Adipocyte (in vitro differentiated cells): ENCODE measurements around the gene USP9X.
"Not testable (repeated sequence)": the region's sequence is repeated elsewhere in the genome, so short reads cannot be mapped to it uniquely, and the experiment has no call there.

Experiments
- DNase-seq: peaks from one replicate; pipeline ENCODE4 v3.0.0-alpha.2; 2015; ENCODE audit warnings: low read depth
- H3K27me3 ChIP-seq: replicated peaks from 2 replicates; pipeline ENCODE4 v1.7.0; 2013; ENCODE audit warnings: mild to moderate bottlenecking, low read length, moderate library complexity; ENCODE audit not compliant: control insufficient read depth, insufficient read depth
- H3K36me3 ChIP-seq: 2 replicates; pipeline ENCODE4 v1.7.0; 2013; ENCODE audit warnings: low read length, mild to moderate bottlenecking, moderate library complexity; ENCODE audit not compliant: control insufficient read depth, insufficient read depth, severe bottlenecking
- H3K4me1 ChIP-seq: 2 replicates; pipeline ENCODE4 v1.7.0; 2013; ENCODE audit warnings: mild to moderate bottlenecking, low read length, moderate library complexity; ENCODE audit not compliant: control insufficient read depth, insufficient read depth
- H3K4me3 ChIP-seq: 2 replicates; pipeline ENCODE4 v1.7.0; 2013; ENCODE audit warnings: mild to moderate bottlenecking, low read length, moderate library complexity
- H3K9ac ChIP-seq: 2 replicates; pipeline ENCODE4 v1.7.0; 2013; ENCODE audit warnings: mild to moderate bottlenecking, low read length, moderate library complexity
- H3K9me3 ChIP-seq: 2 replicates; pipeline ENCODE4 v1.7.0; 2013; ENCODE audit warnings: mild to moderate bottlenecking, low read length, moderate library complexity; ENCODE audit not compliant: control insufficient read depth

The USP9X gene

GRCh38 chrX:41087201-41087600 lies 2.0 kb downstream of the USP9X start:
- peaks cover 48% of the 10 kb centered on the region for H3K4me1 ChIP-seq
- no peaks in the 10 kb centered on the region for H3K9me3 ChIP-seq
- H3K27me3 ChIP-seq = no peaks in the 10 kb centered on the region
- H3K4me3 ChIP-seq = peak overlapping the region; percentile 93
- peak; percentile 23 for DNase-seq
- H3K9ac ChIP-seq = peak overlapping the region; percentile 96
- H3K36me3 ChIP-seq = no peaks in the 10 kb centered on the region

GRCh38 chrX:41090568-41091238 lies 5.5 kb downstream of the USP9X start:
- H3K36me3 ChIP-seq = no peaks in the 10 kb centered on the region
- no peaks in the 10 kb centered on the region for H3K27me3 ChIP-seq
- DNase-seq = peak; percentile 42
- peak overlapping the region; percentile 35 for H3K9ac ChIP-seq
- H3K4me3 ChIP-seq = peak overlapping the region; percentile 59
- H3K4me1 ChIP-seq = peaks cover 51% of the 10 kb centered on the region
- H3K9me3 ChIP-seq = no peaks in the 10 kb centered on the region

- peaks cover 56% of the 10 kb centered on the region for H3K4me1 ChIP-seq
- no peak overlapping the region for H3K4me3 ChIP-seq
- no peaks in the 10 kb centered on the region for H3K36me3 ChIP-seq
- no peaks in the 10 kb centered on the region for H3K27me3 ChIP-seq
- no peak overlapping the region for H3K9ac ChIP-seq
- no peak for DNase-seq
- no peaks in the 10 kb centered on the region for H3K9me3 ChIP-seq
Measured at GRCh38 chrX:41092776-41093175, 7.5 kb downstream of the USP9X start.

GRCh38 chrX:41095174-41095573 lies 9.9 kb downstream of the USP9X start:
- no peaks in the 10 kb centered on the region for H3K36me3 ChIP-seq
- no peak overlapping the region for H3K4me3 ChIP-seq
- no peaks in the 10 kb centered on the region for H3K9me3 ChIP-seq
- DNase-seq = no peak
- H3K27me3 ChIP-seq = no peaks in the 10 kb centered on the region
- H3K4me1 ChIP-seq = peaks cover 37% of the 10 kb centered on the region
- no peak overlapping the region for H3K9ac ChIP-seq

GRCh38 chrX:41095908-41096307 lies 10.7 kb downstream of the USP9X start:
- no peak for DNase-seq
- Histone ChIP-seq H3K36me3 (no peaks in the 10 kb centered on the region), H3K4me1 (peaks cover 32% of the 10 kb centered on the region), H3K4me3 (no peak overlapping the region), H3K27me3 (no peaks in the 10 kb centered on the region), H3K9ac (no peak overlapping the region), H3K9me3 (no peaks in the 10 kb centered on the region)

GRCh38 chrX:41096339-41096955 lies 11.2 kb downstream of the USP9X start:
- peaks cover 26% of the 10 kb centered on the region for H3K4me1 ChIP-seq
- H3K27me3 ChIP-seq = no peaks in the 10 kb centered on the region
- no peaks in the 10 kb centered on the region for H3K36me3 ChIP-seq
- DNase-seq = peak; percentile 37
- H3K9ac ChIP-seq = no peak overlapping the region
- H3K4me3 ChIP-seq = no peak overlapping the region
- H3K9me3 ChIP-seq = no peaks in the 10 kb centered on the region

- Histone ChIP-seq H3K4me1 (peaks cover 17% of the 10 kb centered on the region), H3K27me3 (no peaks in the 10 kb centered on the region), H3K36me3 (no peaks in the 10 kb centered on the region), H3K4me3 (no peak overlapping the region), H3K9ac (no peak overlapping the region), H3K9me3 (no peaks in the 10 kb centered on the region)
- no peak for DNase-seq
Measured at GRCh38 chrX:41097326-41097725, 12.1 kb downstream of the USP9X start.

GRCh38 chrX:41100200-41100599 lies 15.0 kb downstream of the USP9X start:
- no peaks in the 10 kb centered on the region for H3K36me3 ChIP-seq
- no peak overlapping the region for H3K9ac ChIP-seq
- no peaks in the 10 kb centered on the region for H3K27me3 ChIP-seq
- H3K4me3 ChIP-seq = no peak overlapping the region
- no peaks in the 10 kb centered on the region for H3K9me3 ChIP-seq
- peaks cover 11% of the 10 kb centered on the region for H3K4me1 ChIP-seq
- no peak for DNase-seq

- peaks cover 11% of the 10 kb centered on the region for H3K4me1 ChIP-seq
- H3K9ac ChIP-seq = no peak overlapping the region
- no peaks in the 10 kb centered on the region for H3K36me3 ChIP-seq
- no peak overlapping the region for H3K4me3 ChIP-seq
- H3K27me3 ChIP-seq = no peaks in the 10 kb centered on the region
- H3K9me3 ChIP-seq = no peaks in the 10 kb centered on the region
- DNase-seq = no peak
Measured at GRCh38 chrX:41100819-41101218, 15.6 kb downstream of the USP9X start.

GRCh38 chrX:41105005-41105404 lies 19.8 kb downstream of the USP9X start:
- Histone ChIP-seq H3K36me3 (no peaks in the 10 kb centered on the region), H3K4me1 (peaks cover 6% of the 10 kb centered on the region), H3K9ac (no peak overlapping the region), H3K9me3 (peaks cover 13% of the 10 kb centered on the region), H3K27me3 (no peaks in the 10 kb centered on the region), H3K4me3 (no peak overlapping the region)
- no peak for DNase-seq

- H3K4me1 ChIP-seq = peaks cover 12% of the 10 kb centered on the region
- H3K9me3 ChIP-seq = peaks cover 13% of the 10 kb centered on the region
- not testable (repeated sequence) for H3K9ac ChIP-seq, H3K27me3 ChIP-seq, H3K4me3 ChIP-seq, H3K36me3 ChIP-seq, DNase-seq
Measured at GRCh38 chrX:41106257-41106656, 21.0 kb downstream of the USP9X start.
